ENCODE data around the gene CEP295NL. TPM values are rescaled to one million over a fixed set of nuclear protein-coding genes. Genes with fewer than 3 reads are reported as not detected.

Gene CEP295NL
- total and polyA plus RNA-seq, 2 of the 8 experiments (the other 6 are each of a cell fraction or from before 2014, with no cell fraction given): 0.06 to 2.0 TPM

- no peak for DNase-seq (ENCODE audit: low read depth in 1 of 2, low spot score in 2 of 2)
- 95% methylated on average over 29 of the region's 34 CpGs; no CpG with 5 or more reads in 1 of the 2 experiments for WGBS, 2 experiments (ENCODE audit: extremely low coverage in 1 of 2, insufficient coverage in 1 of 2, insufficient read length in 1 of 2, insufficient replicate concordance in 2 of 2, low coverage in 1 of 2, low lambda C conversion rate in 2 of 2, missing lambda C conversion rate in 1 of 2)
- no peak overlapping the region for H3K56ac ChIP-seq (replicated peaks; ENCODE audit: insufficient read length, low read depth, low read length)
- H2BK120ac ChIP-seq (replicated peaks; ENCODE audit: low read depth, low read length): no peak overlapping the region
- no peak for FAIRE-seq
- no peak overlapping the region for H3K4ac ChIP-seq (replicated peaks; ENCODE audit: insufficient read length, low read depth, low read length)
- no peak overlapping the region for H2BK20ac ChIP-seq (ENCODE audit: low read length)
- H3K27me3 ChIP-seq (replicated peaks in 1 of 4; ENCODE audit: control insufficient read depth in 3 of 4, extremely low read depth in 1 of 4, insufficient read depth in 3 of 4, low read length in 3 of 4): no peaks in the 10 kb centered on the region
- H3K4me2 ChIP-seq (ENCODE audit: insufficient read depth in 1 of 2, low read depth in 2 of 2, low read length in 2 of 2): no peak overlapping the region
- H4K5ac ChIP-seq (ENCODE audit: insufficient read length, low read depth, low read length): no peak overlapping the region
- H2BK15ac ChIP-seq (ENCODE audit: low read length): no peak overlapping the region
- no peak overlapping the region for H3K18ac ChIP-seq (ENCODE audit: extremely low read depth, low read length)
- POLR2A ChIA-PET (ENCODE audit: partially characterized antibody): interaction anchor here (0.6 kb wide), 1 partner anchor 164 kb away, joined by 3 read pairs; no protein-coding TSS in a partner anchor
- H2BK5ac ChIP-seq (ENCODE audit: low read depth, low read length): no peak overlapping the region
- no peak overlapping the region for H3K27ac ChIP-seq (ENCODE audit: low read depth, low read length)
- H3K9me3 ChIP-seq (ENCODE audit: insufficient read depth in 2 of 2, low read depth in 1 of 2, low read length in 1 of 2): no peaks in the 10 kb centered on the region
- H4K91ac ChIP-seq (replicated peaks; ENCODE audit: insufficient read length, low read length): peak overlapping the region; percentile 34
- H3K79me2 ChIP-seq (ENCODE audit: control insufficient read depth in 1 of 2, insufficient read depth in 2 of 2, low read length in 2 of 2): peaks cover 0 to 46% of the 10 kb centered on the region in 2 experiments; a peak in 2 of 4 replicates
- no peak overlapping the region for H4K8ac ChIP-seq (ENCODE audit: extremely low read depth, insufficient read depth, low read length)
- H4K20me1 ChIP-seq (replicated peaks in 1 of 2; ENCODE audit: control insufficient read depth in 1 of 2, insufficient read depth in 2 of 2, low read length in 2 of 2): peaks cover 4 to 21% of the 10 kb centered on the region in 2 experiments
- H3K14ac ChIP-seq (ENCODE audit: insufficient read length): no peak overlapping the region
- peaks cover 12% of the 10 kb centered on the region for H3K79me1 ChIP-seq (ENCODE audit: low read depth, low read length)
- no peak overlapping the region for H3K9ac ChIP-seq (replicated peaks in 1 of 4; ENCODE audit: extremely low read depth in 1 of 4, low read depth in 3 of 4, low read length in 3 of 4)
- no peak overlapping the region for H2AFZ ChIP-seq (ENCODE audit: low read length)
- no peaks in the 10 kb centered on the region; the same call in 1 of the 2 replicates for H3K23me2 ChIP-seq (ENCODE audit: low read depth, low read length)
- H3K4me3 ChIP-seq (ENCODE audit: extremely low read depth in 1 of 4, insufficient read depth in 2 of 4, low read depth in 3 of 4, low read length in 4 of 4): no peak overlapping the region
- no peak overlapping the region for H2AK5ac ChIP-seq (ENCODE audit: low read depth, low read length)
- CTCF ChIA-PET (ENCODE audit: partially characterized antibody): interaction anchor here (0.7 to 2.7 kb wide), 5 partner anchors 11 to 53 kb away, joined by 3 to 12 read pairs (median 4); no protein-coding TSS in a partner anchor
- H3K4me1 ChIP-seq (replicated peaks in 1 of 4; ENCODE audit: control insufficient read depth in 3 of 4, insufficient read depth in 4 of 4, low read length in 3 of 4): peaks cover 4 to 24% (median 14%) of the 10 kb centered on the region in 4 experiments
- peaks cover 0 to 3% (median 0%) of the 10 kb centered on the region in 4 experiments; a peak in 4 of 8 replicates for H3K36me3 ChIP-seq (ENCODE audit: control insufficient read depth in 2 of 4, insufficient read depth in 4 of 4, low read length in 3 of 4)
- H3K23ac ChIP-seq (ENCODE audit: insufficient read length): no peak overlapping the region
- H2BK12ac ChIP-seq (ENCODE audit: low read depth, low read length): peak overlapping the region; percentile 68; the same call in 1 of the 2 replicates
- TF ChIP-seq NRF1 (IDR thresholded peaks at IDR 0.05; ENCODE audit: low read depth, low read length) (no peak), HDAC6 (IDR thresholded peaks at IDR 0.05; ENCODE audit: low read depth, low read length) (no peak), EZH2 (IDR thresholded peaks at IDR 0.05; ENCODE audit: low read depth, low read length, severe bottlenecking) (no peak), SIN3A (conservative IDR thresholded peaks at IDR 0.05 in 1 of 2, IDR thresholded peaks at IDR 0.05 in 1 of 2; ENCODE audit: low read depth in 1 of 2, low read length in 2 of 2) (no peak), SRF (IDR thresholded peaks at IDR 0.05; ENCODE audit: low read depth, low read length) (no peak), BACH1 (IDR thresholded peaks at IDR 0.05; ENCODE audit: low read length) (no peak)
Observed at GRCh38 chr17:78896834-78897663, 6.0 kb downstream of the CEP295NL start.

Data from H1 (cell line).